ENCODE results near the gene BCL7B. TPM values are rescaled to one million over a fixed set of nuclear protein-coding genes. Genes with fewer than 3 reads are reported as not detected.
A peak's percentile ranks its signal among the peaks of the same experiment; 100 is the strongest.
"Not testable (repeated sequence)": the region's sequence is repeated elsewhere in the genome, so short reads cannot be mapped to it uniquely, and the experiment has no call there.

The BCL7B gene
- total and polyA plus RNA-seq, 10 donors: 40.1 to 79.2 (median 58.2) TPM

- no peak overlapping the region for H3K27ac ChIP-seq
- peaks cover 9 to 56% (median 51%) of the 10 kb centered on the region in 6 donors for H3K36me3 ChIP-seq
- DNase-seq: no peak
- peaks cover 0 to 15% (median 9%) of the 10 kb centered on the region in 6 donors for H3K4me1 ChIP-seq
- H3K9me3 ChIP-seq: no peaks in the 10 kb centered on the region
- intact Hi-C loops (cut with DNase I; ENCODE audit: low total_unique reads): no loop called here
- 72 to 87% (median 77%) methylated on average over 5 of the region's 5 CpGs for WGBS, 5 donors
- TF ChIP-seq POLR2AphosphoS5 (IDR thresholded peaks at IDR 0.05) (no peak), POLR2A (IDR thresholded peaks at IDR 0.05) (no peak), CTCF (IDR thresholded peaks at IDR 0.05 in 8 of 11, conservative IDR thresholded peaks at IDR 0.05 in 3 of 11) (no peak)
- no peaks in the 10 kb centered on the region for H3K27me3 ChIP-seq (replicated peaks in 1 of 7)
- no peak overlapping the region for H3K4me3 ChIP-seq
Measured at GRCh38 chr7:73569042-73569608, 11.6 kb upstream of the BCL7B start.

- Histone ChIP-seq H3K9me3 (no peaks in the 10 kb centered on the region), H3K27me3 (replicated peaks in 1 of 7) (no peaks in the 10 kb centered on the region), H3K4me1 (peaks cover 0 to 15% (median 9%) of the 10 kb centered on the region in 6 donors), H3K4me3 (no peak overlapping the region), H3K36me3 (peaks cover 9 to 45% (median 40%) of the 10 kb centered on the region in 6 donors), H3K27ac (peak overlapping the region in 1 of 8 donors; percentile 24)
- peak; percentile 16 for DNase-seq
- intact Hi-C loops (cut with DNase I; ENCODE audit: low total_unique reads): no loop called here
- WGBS, 5 donors: 74 to 82% (median 79%) methylated on average over 12 of the region's 12 CpGs
- no peak for TF ChIP-seq POLR2AphosphoS5 (IDR thresholded peaks at IDR 0.05)
- no peak for TF ChIP-seq CTCF (IDR thresholded peaks at IDR 0.05 in 8 of 11, conservative IDR thresholded peaks at IDR 0.05 in 3 of 11)
- no peak for TF ChIP-seq POLR2A (IDR thresholded peaks at IDR 0.05)
Measured at GRCh38 chr7:73567846-73568685, 10.6 kb upstream of the BCL7B start.

- DNase-seq: peak; percentile 11
- intact Hi-C loops (cut with DNase I; ENCODE audit: low total_unique reads): no loop called here
- Histone ChIP-seq H3K27me3 (replicated peaks in 1 of 7) (no peaks in the 10 kb centered on the region), H3K9me3 (no peaks in the 10 kb centered on the region), H3K36me3 (peaks cover 5 to 36% (median 31%) of the 10 kb centered on the region in 6 donors), H3K27ac (peak overlapping the region in 1 of 8 donors; percentile 1), H3K4me3 (no peak overlapping the region), H3K4me1 (peaks cover 0 to 15% (median 9%) of the 10 kb centered on the region in 6 donors)
- TF ChIP-seq POLR2A (IDR thresholded peaks at IDR 0.05) (no peak), POLR2AphosphoS5 (IDR thresholded peaks at IDR 0.05) (no peak), CTCF (IDR thresholded peaks at IDR 0.05 in 8 of 11, conservative IDR thresholded peaks at IDR 0.05 in 3 of 11) (no peak)
- WGBS, 5 donors: 84 to 92% (median 91%) methylated on average over 4 of the region's 4 CpGs
Measured at GRCh38 chr7:73567140-73567539, 9.7 kb upstream of the BCL7B start.

GRCh38 chr7:73566431-73566830 lies 8.9 kb upstream of the BCL7B start:
- H3K27ac ChIP-seq: peak overlapping the region in 5 of 8 donors; percentile 56 to 75 (median 59)
- peaks cover 5 to 29% (median 24%) of the 10 kb centered on the region in 6 donors for H3K36me3 ChIP-seq
- H3K4me1 ChIP-seq: peaks cover 0 to 15% (median 9%) of the 10 kb centered on the region in 6 donors
- H3K4me3 ChIP-seq: peak overlapping the region in 7 of 8 donors; percentile 27 to 67 (median 32)
- H3K27me3 ChIP-seq (replicated peaks in 1 of 7); H3K9me3 ChIP-seq; intact Hi-C loops (cut with DNase I; ENCODE audit: low total_unique reads); DNase-seq: not testable (repeated sequence)

Measured in spleen (tissue), 11 donors.